HG03439 (cell line): ENCODE measurements around the gene PI4KB.

Experiments
- ATAC-seq: cut with Tn5 transposase; IDR thresholded peaks from one replicate; pipeline ENCODE4 v1.9.1; 2021; ENCODE audit warnings: mild to moderate bottlenecking, moderate library complexity; ENCODE audit not compliant: unreplicated experiment

Gene PI4KB

DNA sequence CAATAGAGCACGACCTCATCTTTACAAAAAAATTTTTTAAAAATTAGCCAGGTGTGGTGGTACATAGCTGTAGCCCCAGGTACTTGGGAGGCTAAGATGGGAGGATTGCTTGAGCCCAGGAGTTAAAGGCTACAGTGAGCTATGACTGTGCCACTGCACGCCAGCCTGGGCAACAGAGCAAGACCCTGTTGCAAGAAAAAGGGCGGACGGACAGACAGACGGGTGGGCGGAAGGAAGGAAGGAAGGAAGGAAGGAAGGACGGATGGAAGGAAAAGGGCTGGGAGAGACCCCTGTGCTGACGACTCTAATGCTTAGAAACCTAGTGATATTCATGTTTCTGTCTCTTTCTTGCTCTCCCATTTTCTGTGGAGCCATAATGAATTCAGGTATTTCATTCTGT lies 14.4 kb downstream of the PI4KB start:
- no peak for ATAC-seq

DNA sequence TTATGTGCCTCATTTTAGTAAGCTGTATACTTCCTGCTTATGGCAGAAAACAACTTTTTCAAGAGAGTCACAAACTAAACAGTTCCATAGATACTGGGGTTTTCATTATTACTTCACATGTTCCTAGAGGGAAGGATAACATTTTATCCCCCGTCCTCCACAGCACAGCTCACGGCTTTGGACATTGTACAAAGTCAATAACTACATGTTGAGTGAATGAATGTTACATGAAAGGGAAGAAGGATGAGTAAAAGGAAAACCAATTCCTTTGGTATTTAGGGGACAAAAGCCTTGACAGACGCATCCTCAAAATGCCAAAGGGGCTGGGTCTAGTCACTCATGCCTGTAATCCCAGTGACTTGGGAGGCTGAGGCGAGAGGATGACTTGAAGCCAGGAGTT lies 14.8 kb downstream of the PI4KB start:
- ATAC-seq = no peak

DNA sequence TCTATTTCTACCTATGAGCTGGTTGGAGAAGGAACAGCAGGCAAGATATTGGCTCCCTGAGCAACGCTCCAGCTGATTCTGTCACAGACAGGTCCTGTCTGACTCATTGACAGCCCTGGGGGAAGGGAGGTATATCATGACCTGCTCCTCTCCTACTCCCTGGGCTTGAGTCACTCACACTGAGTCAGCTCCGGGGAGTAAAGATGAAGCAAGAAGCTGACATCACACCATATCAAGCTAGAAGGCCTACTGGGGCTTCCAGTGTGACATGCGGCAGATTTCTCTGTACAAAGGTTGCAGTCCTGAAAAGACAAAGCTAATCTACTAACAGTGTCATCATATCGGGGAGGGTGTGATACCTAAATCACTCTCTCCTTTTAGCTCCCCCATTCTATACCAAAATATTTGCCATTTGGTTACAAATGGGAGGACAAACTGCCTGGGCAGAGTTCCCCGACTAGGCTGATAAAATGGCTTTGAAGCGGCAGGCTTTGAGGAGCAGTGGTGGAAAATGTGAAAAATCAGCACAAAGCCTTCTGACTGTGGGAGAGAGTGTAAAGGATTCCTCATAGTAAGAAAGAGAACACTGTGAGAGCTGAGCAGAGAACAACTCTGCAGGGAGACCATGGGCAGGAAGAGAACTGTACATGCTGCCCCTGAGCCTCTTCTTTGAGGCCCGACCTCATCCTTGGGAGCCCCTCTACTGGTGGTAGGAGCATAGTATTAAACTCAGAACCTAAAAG lies 15.5 kb downstream of the PI4KB start:
- ATAC-seq = no peak

DNA sequence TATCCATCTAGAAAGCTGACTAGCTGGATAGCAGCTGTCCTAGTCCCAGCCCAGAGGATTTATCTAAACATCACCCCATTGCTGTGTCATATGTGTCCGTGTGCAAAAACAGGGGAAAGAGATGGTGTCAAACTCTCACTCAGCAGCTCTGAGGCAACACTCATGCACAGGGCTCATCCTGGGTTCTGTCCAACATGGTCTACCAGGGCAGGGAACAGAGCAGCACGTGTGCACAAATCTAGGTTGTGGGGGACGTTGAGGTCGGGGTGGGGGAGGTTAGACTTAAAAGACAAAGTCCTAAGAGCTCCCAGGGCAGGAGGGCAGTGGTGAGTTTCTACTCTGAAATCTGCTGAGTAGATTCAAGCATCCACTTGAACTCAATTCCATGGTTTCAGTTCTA lies 16.2 kb downstream of the PI4KB start:
- ATAC-seq = no peak

DNA sequence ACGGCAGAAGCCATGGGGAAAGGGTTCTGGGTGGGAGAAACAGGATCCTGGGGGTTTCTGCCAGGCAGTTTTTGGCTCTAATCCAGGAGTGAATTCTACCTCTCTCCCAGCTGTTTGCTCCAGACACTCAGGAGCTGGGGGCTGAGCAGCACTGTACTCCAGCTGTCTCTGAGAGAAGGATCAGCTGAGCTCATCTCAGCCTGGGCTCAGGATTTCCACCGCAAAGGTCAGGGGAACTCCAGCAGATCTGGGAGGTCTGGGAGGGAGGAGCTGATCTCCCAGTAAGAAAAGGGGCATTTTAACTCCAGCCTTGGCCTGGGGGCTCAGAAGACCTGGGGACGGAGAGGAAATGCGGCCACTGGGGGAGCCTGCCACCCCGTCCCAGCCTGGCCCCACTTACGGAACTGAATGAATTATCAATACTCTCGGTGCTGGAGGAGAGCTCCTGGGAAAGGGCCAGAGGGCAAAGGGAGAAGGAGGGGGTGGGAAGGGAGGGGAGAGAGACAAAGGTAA lies 17.3 kb downstream of the PI4KB start:
- no peak for ATAC-seq

DNA sequence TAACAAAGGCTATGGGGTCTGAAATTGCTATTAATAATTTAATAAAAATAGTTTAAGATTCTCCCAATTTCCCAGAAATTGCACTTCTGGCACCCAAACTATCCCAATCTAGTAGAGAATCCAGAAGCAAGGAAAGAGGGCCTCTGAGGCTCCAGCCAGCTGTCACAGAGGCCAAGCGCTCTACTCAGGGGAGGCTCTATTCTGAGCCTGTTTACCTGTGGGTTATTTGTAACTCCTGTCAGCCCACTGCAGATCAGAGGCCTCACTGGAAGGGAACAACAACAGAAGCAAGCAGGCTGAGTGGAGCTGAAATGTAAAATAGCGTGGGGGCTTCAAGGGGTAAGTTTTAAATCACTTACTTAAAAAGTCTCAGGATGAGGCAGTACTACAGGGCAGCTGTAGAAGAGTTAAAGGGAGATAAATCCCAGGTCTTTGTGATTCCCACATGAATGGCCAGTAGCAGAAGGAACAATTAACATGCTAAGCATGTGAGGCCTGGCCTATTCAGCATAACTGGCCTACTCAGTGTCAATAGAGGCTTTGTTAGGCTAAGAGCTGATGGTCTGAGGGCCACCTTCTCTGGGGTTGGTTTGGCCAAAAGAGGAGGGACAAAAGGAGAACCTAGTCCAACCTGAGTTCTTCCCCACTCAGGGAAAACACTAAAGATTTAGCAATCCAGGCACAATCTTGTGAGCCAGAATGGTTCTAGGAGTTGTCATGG lies 32.3 kb downstream of the PI4KB start:
- no peak for ATAC-seq

DNA sequence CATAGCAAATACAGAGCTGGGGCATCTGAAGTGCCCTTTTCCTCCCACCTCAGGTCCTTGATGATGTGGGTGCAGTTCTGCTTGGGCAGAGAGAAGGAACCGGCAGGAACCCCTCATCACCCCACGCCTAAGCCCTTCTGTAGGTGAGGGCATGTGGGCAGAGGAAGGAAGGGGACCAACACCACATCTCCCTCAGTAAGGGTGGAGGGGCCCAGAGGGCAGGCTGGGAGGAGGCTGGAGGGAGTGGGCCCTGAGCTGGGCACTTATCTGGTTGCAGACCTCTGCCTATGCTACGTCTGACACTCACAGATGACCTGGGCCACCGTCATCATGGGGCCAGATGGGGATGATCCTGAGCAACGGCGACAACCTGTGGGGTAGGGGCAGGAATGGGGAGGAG lies 34.1 kb downstream of the PI4KB start:
- ATAC-seq = no peak

DNA sequence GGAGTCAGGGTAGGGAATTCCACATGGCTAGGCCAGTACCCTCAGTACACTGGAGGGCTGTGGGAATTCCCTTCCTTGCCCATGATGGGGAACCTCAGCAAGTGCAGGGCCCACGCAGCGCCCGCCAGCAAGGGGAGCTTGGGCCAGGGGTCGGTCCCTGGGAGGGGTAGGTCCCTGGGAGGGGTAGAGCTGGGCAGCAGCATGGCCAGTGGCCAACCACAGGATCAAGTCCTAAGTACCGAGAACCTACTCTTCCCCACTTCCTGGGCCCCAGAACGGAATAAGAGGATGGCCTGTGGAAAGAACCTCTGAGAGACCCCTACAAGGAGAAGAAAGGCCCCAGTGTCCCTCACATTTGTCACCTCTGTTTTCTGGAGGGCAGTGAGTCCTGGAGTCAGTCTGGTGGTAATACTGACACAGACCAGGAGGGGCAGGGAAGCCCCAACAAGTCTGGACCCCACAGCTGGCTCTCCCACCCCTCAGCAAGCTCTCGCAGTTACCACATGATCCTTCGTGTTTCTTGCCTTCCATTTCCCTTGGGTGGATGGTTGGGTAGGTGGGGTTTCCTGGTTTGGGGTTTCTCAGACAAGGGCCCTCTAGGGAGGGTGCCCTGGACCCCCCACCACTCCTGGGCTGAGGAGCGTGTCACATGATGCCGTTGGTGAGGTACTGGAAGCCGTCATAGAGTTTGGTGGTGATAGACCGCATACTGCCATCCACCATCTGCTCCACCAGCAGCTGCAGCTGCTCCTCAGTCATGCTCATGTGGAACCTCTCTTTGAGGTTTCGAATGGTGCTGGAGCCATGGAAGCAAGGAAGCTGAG lies 34.8 kb downstream of the PI4KB start:
- ATAC-seq = no peak

DNA sequence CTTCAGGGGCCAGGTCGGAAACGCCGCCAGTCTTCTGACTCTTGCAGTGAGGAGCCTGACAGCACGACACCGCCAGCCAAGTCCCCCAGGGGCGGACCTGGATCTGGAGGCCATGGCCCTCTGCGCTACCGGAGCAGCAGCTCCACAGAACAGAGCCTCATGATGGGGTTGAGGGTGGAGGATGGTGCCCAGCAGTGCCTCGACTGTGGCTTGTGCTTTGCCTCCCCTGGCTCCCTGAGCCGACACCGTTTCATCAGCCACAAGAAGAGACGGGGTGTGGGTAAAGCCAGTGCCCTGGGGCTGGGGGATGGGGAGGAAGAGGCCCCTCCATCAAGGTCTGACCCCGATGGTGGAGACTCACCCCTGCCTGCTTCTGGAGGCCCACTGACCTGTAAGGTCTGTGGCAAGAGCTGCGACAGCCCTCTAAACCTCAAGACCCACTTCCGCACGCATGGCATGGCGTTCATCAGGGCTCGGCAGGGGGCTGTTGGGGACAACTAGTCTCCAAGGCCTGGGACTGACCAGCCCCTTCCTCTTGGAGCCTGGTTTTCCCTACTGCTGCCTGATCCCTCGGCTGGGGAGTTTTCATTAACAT lies 36.4 kb downstream of the PI4KB start:
- ATAC-seq = no peak

DNA sequence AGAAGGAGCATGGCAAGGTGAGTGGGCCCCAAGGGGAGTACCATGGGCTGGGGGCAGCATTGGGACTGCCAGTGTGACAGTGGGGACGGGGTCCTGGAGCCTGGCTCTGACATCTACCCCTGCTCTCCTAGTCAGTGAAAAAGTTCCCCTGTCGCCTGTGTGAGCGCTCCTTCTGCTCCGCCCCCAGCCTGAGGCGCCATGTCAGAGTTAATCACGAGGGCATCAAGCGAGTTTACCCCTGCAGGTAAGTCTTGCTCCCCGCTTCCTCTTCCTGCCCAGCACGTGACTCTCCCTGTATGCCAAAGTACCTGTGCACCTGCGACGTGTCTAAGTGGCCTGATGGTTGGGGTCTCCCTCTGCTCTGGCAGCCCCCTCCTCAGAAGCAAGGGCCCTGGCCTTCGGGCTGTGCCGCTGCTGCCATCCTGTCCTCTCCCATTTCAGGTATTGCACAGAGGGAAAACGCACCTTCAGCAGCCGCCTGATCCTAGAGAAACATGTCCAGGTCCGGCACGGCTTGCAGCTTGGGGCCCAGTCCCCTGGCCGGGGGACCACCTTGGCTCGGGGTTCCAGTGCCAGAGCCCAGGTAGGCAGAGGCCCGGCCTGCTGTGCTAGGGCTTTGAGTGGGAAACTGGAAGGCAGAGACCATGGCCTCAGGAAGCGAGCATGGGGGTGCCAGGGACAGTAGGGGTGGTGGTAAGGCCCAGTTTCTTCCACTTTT lies 37.1 kb downstream of the PI4KB start:
- ATAC-seq = no peak

DNA sequence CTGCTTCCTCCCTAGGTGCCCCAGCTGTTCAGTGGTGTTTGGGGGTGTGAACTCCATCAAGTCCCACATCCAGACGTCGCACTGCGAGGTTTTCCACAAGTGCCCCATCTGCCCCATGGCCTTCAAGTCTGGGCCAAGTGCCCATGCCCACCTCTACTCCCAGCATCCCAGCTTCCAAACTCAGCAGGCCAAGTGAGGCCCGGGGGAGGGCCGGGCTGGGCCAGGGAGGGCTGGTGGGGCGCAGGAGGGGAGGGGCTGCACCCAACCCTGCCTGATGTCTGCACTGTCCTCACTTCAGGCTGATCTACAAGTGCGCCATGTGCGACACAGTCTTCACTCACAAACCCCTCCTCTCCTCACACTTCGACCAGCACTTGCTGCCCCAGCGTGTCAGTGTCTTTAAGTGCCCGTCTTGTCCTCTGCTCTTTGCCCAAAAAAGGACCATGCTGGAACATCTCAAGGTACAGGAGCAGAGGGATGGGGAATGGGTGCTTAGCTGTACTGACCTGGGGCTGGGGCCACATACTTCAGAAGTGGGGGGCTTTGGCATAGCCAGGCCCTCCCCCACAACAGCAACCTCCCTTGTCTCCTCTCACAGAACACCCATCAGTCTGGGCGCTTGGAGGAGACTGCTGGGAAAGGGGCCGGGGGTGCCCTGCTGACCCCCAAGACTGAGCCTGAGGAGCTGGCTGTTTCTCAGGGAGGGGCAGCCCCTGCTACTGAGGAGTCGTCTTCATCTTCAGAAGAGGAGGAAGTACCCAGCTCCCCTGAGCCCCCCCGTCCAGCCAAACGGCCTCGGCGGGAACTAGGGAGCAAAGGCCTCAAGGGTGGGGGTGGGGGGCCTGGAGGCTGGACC lies 37.9 kb downstream of the PI4KB start:
- ATAC-seq = no peak

DNA sequence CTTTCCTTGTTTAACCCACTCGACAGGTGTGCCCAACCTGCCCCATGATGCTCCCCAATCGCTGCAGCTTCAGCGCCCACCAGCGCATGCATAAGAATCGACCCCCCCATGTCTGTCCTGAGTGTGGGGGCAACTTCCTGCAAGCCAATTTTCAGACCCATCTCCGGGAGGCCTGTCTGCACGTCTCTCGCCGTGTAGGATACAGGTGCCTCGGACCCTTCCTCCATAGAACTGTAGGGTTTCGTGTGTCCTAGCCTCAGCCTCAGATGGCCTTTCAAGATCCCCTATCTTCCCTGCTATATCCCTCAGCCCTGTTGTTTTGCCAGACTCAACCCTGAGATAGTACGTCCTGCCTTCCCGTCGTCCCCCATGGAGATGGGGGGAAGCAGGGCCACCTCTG lies 38.7 kb downstream of the PI4KB start:
- no peak for ATAC-seq

DNA sequence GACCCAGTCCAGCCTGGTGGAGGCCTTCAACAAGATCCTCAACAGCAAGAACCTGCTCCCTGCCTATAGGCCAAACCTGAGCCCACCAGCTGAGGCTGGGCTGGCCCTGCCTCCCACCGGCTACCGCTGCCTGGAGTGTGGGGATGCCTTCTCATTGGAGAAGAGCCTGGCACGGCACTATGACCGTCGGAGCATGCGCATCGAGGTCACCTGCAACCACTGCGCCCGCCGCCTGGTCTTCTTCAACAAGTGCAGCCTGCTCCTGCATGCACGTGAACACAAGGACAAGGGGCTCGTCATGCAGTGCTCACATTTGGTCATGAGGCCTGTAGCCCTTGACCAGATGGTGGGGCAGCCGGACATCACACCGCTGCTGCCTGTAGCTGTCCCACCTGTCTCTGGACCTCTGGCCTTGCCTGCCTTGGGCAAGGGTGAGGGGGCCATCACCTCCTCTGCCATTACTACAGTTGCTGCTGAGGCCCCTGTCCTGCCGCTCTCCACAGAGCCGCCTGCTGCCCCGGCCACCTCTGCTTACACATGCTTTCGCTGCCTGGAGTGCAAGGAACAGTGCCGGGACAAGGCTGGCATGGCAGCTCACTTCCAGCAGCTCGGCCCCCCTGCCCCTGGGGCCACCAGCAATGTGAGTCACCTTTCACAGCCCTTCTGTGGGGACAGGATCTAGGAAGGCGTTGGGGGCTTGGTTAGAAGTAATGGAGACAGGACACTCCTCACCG lies 39.3 kb downstream of the PI4KB start:
- no peak for ATAC-seq

DNA sequence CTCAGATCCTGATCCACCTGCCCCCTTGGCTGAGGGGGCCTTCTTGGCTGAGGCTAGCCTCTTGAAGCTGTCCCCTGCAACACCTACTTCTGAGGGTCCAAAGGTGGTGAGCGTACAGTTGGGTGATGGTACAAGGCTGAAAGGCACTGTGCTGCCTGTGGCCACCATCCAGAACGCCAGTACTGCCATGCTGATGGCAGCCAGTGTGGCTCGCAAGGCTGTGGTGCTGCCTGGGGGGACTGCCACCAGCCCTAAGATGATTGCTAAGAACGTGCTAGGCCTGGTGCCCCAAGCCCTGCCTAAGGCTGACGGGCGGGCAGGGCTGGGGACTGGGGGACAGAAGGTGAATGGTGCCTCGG lies 39.9 kb downstream of the PI4KB start:
- ATAC-seq = no peak

DNA sequence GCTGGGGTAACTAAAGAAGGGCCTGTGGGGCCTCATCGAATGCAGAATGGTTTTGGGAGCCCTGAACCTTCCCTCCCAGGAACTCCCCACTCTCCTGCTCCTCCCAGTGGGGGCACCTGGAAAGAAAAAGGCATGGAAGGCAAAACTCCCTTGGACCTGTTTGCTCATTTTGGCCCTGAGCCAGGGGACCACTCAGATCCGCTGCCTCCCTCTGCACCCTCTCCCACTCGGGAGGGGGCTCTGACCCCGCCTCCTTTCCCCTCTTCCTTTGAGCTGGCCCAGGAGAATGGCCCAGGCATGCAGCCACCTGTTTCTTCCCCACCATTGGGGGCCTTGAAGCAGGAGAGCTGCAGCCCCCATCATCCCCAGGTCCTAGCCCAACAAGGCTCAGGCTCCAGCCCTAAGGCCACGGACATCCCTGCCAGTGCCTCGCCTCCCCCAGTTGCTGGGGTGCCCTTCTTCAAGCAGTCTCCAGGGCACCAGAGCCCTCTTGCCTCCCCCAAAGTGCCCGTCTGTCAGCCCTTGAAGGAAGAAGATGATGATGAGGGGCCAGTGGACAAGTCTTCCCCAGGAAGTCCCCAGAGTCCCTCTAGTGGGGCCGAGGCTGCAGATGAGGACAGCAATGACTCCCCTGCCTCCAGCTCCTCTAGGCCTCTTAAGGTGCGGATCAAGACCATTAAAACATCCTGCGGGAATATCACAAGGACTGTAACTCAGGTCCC lies 40.4 kb downstream of the PI4KB start:
- ATAC-seq = no peak

DNA sequence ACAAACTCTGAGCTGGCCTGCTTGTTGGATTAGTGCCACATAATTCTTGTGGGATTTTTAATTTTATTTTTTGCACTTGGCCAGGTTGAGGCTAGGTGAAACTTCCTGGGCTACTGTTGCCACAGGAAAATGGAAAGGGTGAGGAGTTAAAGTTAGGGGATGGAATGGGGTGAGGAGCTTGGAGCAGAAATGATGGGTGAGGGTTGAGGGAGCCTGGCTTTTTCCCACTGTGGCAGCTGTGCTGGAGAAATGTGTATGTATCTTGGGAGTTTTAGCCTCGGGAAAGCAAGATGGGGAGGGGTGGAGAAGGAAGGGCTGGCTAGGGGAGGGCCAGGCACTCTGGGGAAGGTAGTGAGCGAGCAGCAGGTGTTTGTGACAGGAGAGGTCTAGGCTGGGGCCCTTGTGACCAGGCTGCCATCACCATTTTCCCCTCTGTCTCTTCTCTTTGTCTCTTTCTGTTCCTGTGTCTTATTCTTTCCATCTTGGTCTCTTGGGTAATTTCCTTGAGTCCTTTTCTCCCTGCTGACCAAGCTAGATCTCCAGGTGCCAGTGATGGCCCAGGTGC lies 43.1 kb downstream of the PI4KB start:
- ATAC-seq = no peak

DNA sequence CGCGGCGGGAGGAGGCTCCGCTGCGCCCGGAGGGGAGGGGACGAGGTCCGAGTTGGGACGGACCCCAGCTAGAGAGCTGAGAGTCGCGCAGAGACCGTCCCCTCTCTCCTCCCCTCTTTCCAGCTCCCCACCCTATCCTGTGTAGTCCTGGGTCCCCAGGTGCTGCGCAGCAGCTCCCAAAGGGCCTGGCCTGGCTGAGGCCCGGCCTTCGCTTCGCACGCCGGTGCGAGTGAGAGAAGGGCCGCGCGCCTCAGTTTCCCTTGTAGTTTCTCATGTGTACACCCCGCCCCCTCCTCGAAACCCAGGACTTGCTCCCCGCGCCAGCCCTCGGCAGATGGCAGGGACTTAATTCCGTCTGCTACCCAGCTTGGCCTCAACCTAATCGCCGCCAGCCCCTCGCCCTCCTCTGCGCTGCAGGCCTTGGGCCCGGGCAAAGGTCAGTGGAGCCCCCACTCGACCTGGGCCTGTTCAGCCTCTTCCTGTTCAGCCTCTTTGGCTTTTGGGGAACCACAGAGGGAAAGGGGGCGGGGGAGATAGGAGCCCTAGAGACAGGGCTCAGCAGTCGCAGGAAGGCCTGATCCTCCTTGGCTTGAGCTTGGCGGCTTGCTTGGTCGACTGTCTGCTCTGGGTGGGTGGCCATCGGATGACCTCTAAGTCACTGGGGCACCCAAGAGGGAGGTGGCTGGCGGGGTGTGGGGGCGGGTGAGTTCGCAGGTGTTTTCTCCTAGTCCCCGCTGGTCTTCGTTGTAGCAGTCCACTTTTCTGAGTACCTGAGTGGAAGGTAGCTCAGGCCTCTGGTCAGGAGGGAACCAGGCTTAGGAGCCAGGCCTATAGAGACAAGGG lies 44.1 kb downstream of the PI4KB start:
- ATAC-seq = no peak
